Upper lobe of left lung (tissue), 6 donors: Measurements from ENCODE around the gene POPDC2. TPM values are rescaled to one million over a fixed set of nuclear protein-coding genes. Genes with fewer than 3 reads are reported as not detected.
A peak's percentile ranks its signal among the peaks of the same experiment; 100 is the strongest.

Source experiments
- ATAC-seq, 2 donors: fragments of 200-7000 bp; cut with Tn5 transposase; one replicate each; pipeline ENCODE4 v1.9.1; 2022; ENCODE audit warnings: mild to moderate bottlenecking in 2 of 2, moderate library complexity in 2 of 2; ENCODE audit not compliant: low FRiP score in 2 of 2
- DNase-seq, 2 donors: peaks; one replicate each; pipeline ENCODE4 v3.0.0-alpha.2; 2019 to 2020
- H3K27ac ChIP-seq, 4 donors: fragments of 200-600 bp; sonication (generic); one replicate each; pipeline ENCODE4 v1.5.1; 2016 to 2019
- H3K27me3 ChIP-seq, 4 donors: fragments of 200-600 bp; sonication (generic); one replicate each; pipeline ENCODE4 v1.5.1; 2017 to 2019
- H3K36me3 ChIP-seq, 4 donors: fragments of 200-600 bp; sonication (generic); one replicate each; pipeline ENCODE4 v1.5.1; 2016 to 2019
- H3K4me1 ChIP-seq, 4 donors: fragments of 200-600 bp; sonication (generic); one replicate each; pipeline ENCODE4 v1.5.1; 2018 to 2019
- H3K4me3 ChIP-seq, 4 donors: fragments of 200-600 bp; sonication (generic); one replicate each; pipeline ENCODE4 v1.5.1; 2017 to 2019; ENCODE audit warnings: mild to moderate bottlenecking in 2 of 4, moderate library complexity in 1 of 4
- H3K9me3 ChIP-seq, 4 donors: fragments of 200-600 bp; sonication (generic); one replicate each; pipeline ENCODE4 v1.5.1; 2018 to 2019
- EP300 ChIP-seq, 4 donors: sonication (generic); formaldehyde crosslinking; IDR thresholded peaks; one replicate each; pipeline ENCODE4 v1.5.1; 2017; ENCODE audit warnings: antibody characterized with exemption in 4 of 4, control low read depth in 2 of 4
- POLR2A ChIP-seq, 4 donors: fragments of 450-650 bp; IDR thresholded peaks; one replicate each; pipeline ENCODE4 v1.5.1; 2016 to 2017; ENCODE audit warnings: antibody characterized with exemption in 4 of 4, mild to moderate bottlenecking in 2 of 4
- POLR2AphosphoS5 ChIP-seq, 2 donors: sonication (generic); formaldehyde crosslinking; IDR thresholded peaks; one replicate each; pipeline ENCODE4 v1.5.1; 2017; ENCODE audit warnings: antibody characterized with exemption in 2 of 2
- WGBS, 2 donors: methylation state at CpG; one replicate each; pipeline ENCODE4 v1.1.5; 2017 to 2018; 5-methylcytosine and 5-hydroxymethylcytosine counted together
- total RNA-seq, 6 donors: library from RNA; depleted of rRNA in 4 of 6; stranded (reverse); fragments of >200 nt in 4 of 6; gene quantifications; one replicate each; pipeline versions ENCODE4 v1.1.0 to v1.2.1, GENCODE V29; 2016 to 2021
- TF ChIP-seq, protein P1 (sequence below), 6 experiments: fragments of 450-650 bp in 4 of 6; fragments of 200-600 bp in 2 of 6; sonication (generic) in 2 of 6; IDR thresholded peaks; one replicate each; pipeline ENCODE4 v1.5.1; 2016 to 2019; ENCODE audit warnings: antibody characterized with exemption in 6 of 6
- donor health status: DM: no; HTN: no; CAD: no; lungs with moderate emphysema.
- donor health status: DM: no; HTN: yes; CAD: no; lungs with severe emphysema.

The POPDC2 gene
- total RNA-seq, 6 donors from 2014 or later, result 2.0 to 5.2 (median 2.2) TPM

DNA sequence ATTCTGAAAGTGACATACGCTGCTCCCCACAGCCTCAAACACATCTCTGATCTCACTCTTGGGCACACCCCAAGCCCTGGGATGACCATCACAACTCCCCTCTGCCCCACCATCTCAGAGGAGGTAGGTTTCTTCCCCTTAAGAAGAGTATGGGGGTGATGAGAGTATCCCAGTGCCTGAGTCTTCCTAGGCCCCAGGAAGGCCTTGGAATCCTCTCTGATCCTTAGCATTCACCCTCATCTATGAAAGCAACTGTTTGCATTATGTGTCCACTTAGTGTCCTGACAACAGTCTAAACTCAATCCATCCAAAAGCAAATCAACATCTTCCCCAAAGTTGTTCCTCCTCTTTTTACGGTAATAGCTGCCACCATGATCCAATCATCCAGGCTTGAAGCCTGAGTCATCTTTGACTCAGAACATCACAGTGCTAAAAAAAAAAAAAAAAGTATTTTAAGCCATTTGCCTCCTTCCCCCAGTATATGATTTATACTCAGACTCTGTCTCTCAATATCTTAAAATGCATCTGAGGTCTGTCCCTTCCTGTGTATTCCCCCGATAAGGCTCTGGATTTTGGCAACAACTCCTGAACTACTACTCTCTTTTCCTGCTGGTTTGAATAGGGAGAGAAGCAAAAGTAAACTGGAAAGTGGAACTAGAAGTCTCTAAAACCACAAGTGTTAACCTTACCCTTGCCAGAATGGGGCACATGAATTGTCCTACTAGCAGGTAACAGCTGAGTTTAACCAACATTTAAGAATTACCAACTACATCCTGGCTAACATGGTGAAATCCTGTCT, 22.5 kb downstream of the POPDC2 start:
- peak overlapping the region; percentile 79 to 93 (median 85) for H3K27ac ChIP-seq
- 48 to 49% methylated on average over 3 of the region's 3 CpGs for WGBS, 2 donors
- no peak overlapping the region for H3K4me3 ChIP-seq
- no peaks in the 10 kb centered on the region for H3K27me3 ChIP-seq
- no peaks in the 10 kb centered on the region for H3K9me3 ChIP-seq
- peak in 2 of 4 donors; percentile 75 to 85 for TF ChIP-seq EP300 (IDR thresholded peaks at IDR 0.05)
- TF ChIP-seq, protein P1, sequence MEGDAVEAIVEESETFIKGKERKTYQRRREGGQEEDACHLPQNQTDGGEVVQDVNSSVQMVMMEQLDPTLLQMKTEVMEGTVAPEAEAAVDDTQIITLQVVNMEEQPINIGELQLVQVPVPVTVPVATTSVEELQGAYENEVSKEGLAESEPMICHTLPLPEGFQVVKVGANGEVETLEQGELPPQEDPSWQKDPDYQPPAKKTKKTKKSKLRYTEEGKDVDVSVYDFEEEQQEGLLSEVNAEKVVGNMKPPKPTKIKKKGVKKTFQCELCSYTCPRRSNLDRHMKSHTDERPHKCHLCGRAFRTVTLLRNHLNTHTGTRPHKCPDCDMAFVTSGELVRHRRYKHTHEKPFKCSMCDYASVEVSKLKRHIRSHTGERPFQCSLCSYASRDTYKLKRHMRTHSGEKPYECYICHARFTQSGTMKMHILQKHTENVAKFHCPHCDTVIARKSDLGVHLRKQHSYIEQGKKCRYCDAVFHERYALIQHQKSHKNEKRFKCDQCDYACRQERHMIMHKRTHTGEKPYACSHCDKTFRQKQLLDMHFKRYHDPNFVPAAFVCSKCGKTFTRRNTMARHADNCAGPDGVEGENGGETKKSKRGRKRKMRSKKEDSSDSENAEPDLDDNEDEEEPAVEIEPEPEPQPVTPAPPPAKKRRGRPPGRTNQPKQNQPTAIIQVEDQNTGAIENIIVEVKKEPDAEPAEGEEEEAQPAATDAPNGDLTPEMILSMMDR (IDR thresholded peaks at IDR 0.05), result no peak
- TF ChIP-seq POLR2A (IDR thresholded peaks at IDR 0.05), result peak in 1 of 4 donors; percentile 32
- peak; percentile 23 to 79 for TF ChIP-seq POLR2AphosphoS5 (IDR thresholded peaks at IDR 0.05)
- ATAC-seq (peak; percentile 68 to 82), DNase-seq (no peak)
- H3K36me3 ChIP-seq, result no peaks in the 10 kb centered on the region
- peaks cover 20 to 34% (median 26%) of the 10 kb centered on the region in 4 donors for H3K4me1 ChIP-seq

DNA sequence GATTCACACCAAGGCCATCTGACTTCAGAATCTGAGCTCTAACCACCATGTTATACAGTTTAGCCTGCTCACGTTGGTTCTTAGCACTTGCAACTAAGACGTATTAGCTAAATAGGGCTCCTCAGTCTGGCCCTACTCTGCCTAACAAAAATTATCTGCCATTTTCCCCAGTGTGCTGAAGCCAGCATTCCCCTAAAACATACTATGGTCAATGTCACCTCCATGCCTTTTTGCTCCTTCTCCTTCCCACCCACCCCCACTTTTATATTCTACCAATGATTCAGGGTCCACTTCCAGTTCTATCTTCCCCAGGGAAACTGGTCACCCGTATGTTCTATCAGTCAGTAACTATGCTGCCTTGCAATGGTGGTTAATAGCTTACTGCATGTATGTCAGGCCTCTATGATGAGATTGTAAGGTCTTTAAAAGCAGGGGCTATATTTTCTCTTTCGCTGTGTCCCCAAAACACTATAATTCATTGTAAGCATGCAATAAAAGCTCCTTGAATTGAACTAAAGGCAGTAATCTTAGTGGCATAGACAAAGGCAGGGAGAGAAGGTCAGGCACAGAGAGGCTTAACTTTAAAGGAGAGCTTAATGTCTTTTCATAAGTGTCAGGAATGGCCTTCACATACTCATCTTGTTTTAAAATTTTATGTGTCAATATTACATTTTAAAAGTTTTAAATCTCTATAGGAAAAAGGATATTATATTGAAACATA, 23.3 kb downstream of the POPDC2 start:
- Histone ChIP-seq H3K36me3 (no peaks in the 10 kb centered on the region), H3K4me1 (peaks cover 20 to 34% (median 26%) of the 10 kb centered on the region in 4 donors), H3K27me3 (no peaks in the 10 kb centered on the region), H3K9me3 (no peaks in the 10 kb centered on the region), H3K27ac (peak overlapping the region; percentile 79 to 93 (median 85)), H3K4me3 (no peak overlapping the region)
- DNase-seq (no peak), ATAC-seq (no peak)
- WGBS, 2 donors, result 83 to 86% methylated on average over 4 of the region's 4 CpGs
- TF ChIP-seq POLR2A (IDR thresholded peaks at IDR 0.05), result no peak
- TF ChIP-seq, protein P1 (IDR thresholded peaks at IDR 0.05), result no peak
- TF ChIP-seq POLR2AphosphoS5 (IDR thresholded peaks at IDR 0.05), result no peak

GRCh38 chr3:119636249-119636648, 24.1 kb downstream of the POPDC2 start:
- Histone ChIP-seq H3K27ac (peak overlapping the region; percentile 79 to 93 (median 85)), H3K4me1 (peaks cover 20 to 34% (median 26%) of the 10 kb centered on the region in 4 donors), H3K27me3 (no peaks in the 10 kb centered on the region), H3K9me3 (no peaks in the 10 kb centered on the region), H3K36me3 (no peaks in the 10 kb centered on the region), H3K4me3 (no peak overlapping the region)
- 29 to 40% methylated on average over 1 of the region's 1 CpG for WGBS, 2 donors
- no peak for DNase-seq
- ATAC-seq, result no peak
- TF ChIP-seq, protein P1 (IDR thresholded peaks at IDR 0.05), result no peak
- peak in 1 of 2 donors; percentile 21 for TF ChIP-seq POLR2AphosphoS5 (IDR thresholded peaks at IDR 0.05)

- WGBS, 2 donors, result 76 to 87% methylated on average over 8 to 10 of the region's 10 CpGs
- H3K4me3 ChIP-seq, result no peak overlapping the region
- no peak for DNase-seq
- H3K4me1 ChIP-seq, result peaks cover 24 to 37% (median 27%) of the 10 kb centered on the region in 4 donors
- ATAC-seq, result no peak
- H3K27ac ChIP-seq, result peak overlapping the region; percentile 79 to 93 (median 85)
- no peaks in the 10 kb centered on the region for H3K36me3 ChIP-seq
- TF ChIP-seq EP300 (IDR thresholded peaks at IDR 0.05), result no peak
- TF ChIP-seq, protein P1 (IDR thresholded peaks at IDR 0.05), result peak in 1 of 6 experiments; percentile 5
- no peaks in the 10 kb centered on the region for H3K9me3 ChIP-seq
- no peaks in the 10 kb centered on the region for H3K27me3 ChIP-seq
Measured at GRCh38 chr3:119635719-119636118, 24.7 kb downstream of the POPDC2 start.
